ENCODE data around the gene C21orf91. TPM values are rescaled to one million over a fixed set of nuclear protein-coding genes. Genes with fewer than 3 reads are reported as not detected.

Gene C21orf91
- total RNA-seq, 1 donor from 2014 or later = 16.8 TPM

DNA sequence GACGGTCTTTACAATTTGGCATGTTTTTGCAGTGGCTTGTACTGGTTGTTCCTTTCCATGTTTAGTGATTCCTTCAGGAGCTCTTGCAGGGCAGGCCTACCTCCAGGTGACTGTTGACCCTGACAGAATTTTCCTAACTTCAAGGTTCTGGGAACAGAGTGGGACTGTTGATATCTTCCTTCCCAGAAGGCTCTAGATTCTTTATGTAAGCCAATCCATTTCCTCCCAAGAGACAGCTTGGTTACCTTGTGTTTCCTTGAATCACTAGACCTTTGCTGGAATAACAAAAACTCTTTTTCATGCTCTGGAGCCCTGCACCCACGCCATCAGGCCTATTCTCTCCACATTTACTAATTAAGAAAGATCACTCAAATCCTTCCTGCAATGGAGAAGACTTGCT, 67.0 kb downstream of the C21orf91 start:
- no peaks in the 10 kb centered on the region for H3K4me1 ChIP-seq
- intact Hi-C loops (cut with DNase I) = no loop called here
- H3K36me3 ChIP-seq = no peaks in the 10 kb centered on the region
- TF ChIP-seq, protein P1, sequence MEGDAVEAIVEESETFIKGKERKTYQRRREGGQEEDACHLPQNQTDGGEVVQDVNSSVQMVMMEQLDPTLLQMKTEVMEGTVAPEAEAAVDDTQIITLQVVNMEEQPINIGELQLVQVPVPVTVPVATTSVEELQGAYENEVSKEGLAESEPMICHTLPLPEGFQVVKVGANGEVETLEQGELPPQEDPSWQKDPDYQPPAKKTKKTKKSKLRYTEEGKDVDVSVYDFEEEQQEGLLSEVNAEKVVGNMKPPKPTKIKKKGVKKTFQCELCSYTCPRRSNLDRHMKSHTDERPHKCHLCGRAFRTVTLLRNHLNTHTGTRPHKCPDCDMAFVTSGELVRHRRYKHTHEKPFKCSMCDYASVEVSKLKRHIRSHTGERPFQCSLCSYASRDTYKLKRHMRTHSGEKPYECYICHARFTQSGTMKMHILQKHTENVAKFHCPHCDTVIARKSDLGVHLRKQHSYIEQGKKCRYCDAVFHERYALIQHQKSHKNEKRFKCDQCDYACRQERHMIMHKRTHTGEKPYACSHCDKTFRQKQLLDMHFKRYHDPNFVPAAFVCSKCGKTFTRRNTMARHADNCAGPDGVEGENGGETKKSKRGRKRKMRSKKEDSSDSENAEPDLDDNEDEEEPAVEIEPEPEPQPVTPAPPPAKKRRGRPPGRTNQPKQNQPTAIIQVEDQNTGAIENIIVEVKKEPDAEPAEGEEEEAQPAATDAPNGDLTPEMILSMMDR (IDR thresholded peaks at IDR 0.05) = no peak
- no peaks in the 10 kb centered on the region for H3K27me3 ChIP-seq
- H3K9me3 ChIP-seq = no peaks in the 10 kb centered on the region
- no peak for ATAC-seq
- no peak overlapping the region for H3K27ac ChIP-seq
- no peak overlapping the region for H3K4me3 ChIP-seq
- no peak for DNase-seq

DNA sequence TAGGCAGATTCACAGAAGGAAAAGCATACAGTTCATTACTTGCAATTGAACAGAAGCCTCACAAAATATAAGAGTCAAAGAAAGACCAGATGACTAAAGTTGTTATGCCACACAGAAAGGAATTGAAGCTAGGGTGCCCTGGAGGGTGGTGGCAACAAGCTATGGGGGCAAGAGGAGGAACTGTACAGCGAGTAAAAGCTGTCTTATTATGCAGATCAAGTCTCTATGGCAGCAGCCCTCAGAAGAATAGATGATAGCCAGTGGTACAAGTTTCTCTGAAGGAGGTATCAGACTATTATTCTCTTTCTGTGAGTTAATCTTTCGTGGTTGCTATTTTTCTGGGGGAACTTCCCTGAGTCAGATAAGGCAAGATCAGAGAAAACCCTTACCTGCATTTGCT, 72.2 kb downstream of the C21orf91 start:
- no peak overlapping the region for H3K27ac ChIP-seq
- no peaks in the 10 kb centered on the region for H3K9me3 ChIP-seq

DNA sequence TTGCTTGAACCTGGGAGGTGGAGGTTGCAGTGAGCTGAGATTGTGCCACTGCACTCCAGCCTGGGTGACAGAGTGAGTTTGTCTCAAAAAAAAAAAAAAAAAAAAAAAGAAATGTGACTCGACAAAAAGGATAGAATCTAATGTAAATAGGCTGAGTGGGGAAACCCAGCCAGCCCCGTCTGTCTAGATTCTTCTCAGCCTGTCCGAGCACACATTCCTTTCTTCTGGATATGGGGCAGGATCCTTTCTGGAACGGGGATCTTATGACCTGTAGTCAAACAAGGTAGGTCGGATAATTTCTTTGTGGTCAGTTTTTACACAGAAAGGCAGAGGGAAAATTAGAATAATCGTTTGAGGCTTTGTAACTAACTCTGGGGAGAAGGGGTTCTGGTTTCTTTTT, 74.1 kb downstream of the C21orf91 start:
- Histone ChIP-seq H3K27me3 (no peaks in the 10 kb centered on the region), H3K9me3 (no peaks in the 10 kb centered on the region), H3K4me3 (no peak overlapping the region), H3K27ac (no peak overlapping the region), H3K36me3 (no peaks in the 10 kb centered on the region), H3K4me1 (no peaks in the 10 kb centered on the region)
- DNase-seq (no peak), ATAC-seq (no peak)
- TF ChIP-seq, protein P1 (IDR thresholded peaks at IDR 0.05) = no peak
- intact Hi-C loops (cut with DNase I) = no loop called here

More for the DNA sequence above, 72.2 kb downstream of the C21orf91 start:
- no peak for ATAC-seq
- TF ChIP-seq, protein P1 (IDR thresholded peaks at IDR 0.05) = no peak
- H3K4me1 ChIP-seq = no peaks in the 10 kb centered on the region
- intact Hi-C loops (cut with DNase I) = no loop called here
- no peaks in the 10 kb centered on the region for H3K36me3 ChIP-seq
- H3K4me3 ChIP-seq = no peak overlapping the region
- H3K27me3 ChIP-seq = no peaks in the 10 kb centered on the region
- no peak for DNase-seq

DNA sequence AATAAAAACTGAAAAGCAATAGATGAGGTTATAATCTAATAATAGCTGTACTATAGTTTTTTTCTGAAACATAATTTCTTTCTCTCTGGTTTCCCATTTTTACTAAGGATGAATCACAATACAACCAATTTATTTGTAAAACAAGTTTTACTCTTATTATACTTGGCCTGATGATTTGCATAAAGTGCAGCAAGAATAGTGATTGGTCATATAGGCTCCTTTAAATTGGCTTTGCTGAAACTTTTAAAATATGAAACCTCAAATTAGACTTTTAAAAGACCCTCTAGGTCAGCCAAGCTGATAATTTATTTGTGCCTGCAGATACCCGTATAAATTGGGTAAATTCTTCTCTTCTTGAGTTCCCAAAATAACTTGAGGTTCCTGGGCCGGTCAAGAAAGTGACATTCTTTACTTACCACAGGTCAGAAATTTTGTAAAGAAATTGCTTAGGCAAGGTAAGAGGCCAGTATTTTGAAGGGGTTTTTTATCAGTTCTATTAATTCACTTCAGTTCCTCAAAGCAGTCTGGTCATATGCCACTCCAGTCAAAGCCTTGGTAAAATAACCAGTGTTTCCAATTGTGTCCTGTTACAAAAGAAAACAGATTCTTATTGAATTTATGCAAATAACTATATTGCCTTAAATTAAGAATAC, 76.1 kb downstream of the C21orf91 start:
- TF ChIP-seq, protein P1 (IDR thresholded peaks at IDR 0.05) = no peak
- H3K27ac ChIP-seq = no peak overlapping the region
- peaks cover 2% of the 10 kb centered on the region for H3K4me1 ChIP-seq
- H3K4me3 ChIP-seq = no peak overlapping the region
- no peaks in the 10 kb centered on the region for H3K36me3 ChIP-seq
- intact Hi-C loops (cut with DNase I) = no loop called here
- DNase-seq = no peak
- H3K27me3 ChIP-seq = no peaks in the 10 kb centered on the region
- no peak for ATAC-seq
- no peaks in the 10 kb centered on the region for H3K9me3 ChIP-seq

DNA sequence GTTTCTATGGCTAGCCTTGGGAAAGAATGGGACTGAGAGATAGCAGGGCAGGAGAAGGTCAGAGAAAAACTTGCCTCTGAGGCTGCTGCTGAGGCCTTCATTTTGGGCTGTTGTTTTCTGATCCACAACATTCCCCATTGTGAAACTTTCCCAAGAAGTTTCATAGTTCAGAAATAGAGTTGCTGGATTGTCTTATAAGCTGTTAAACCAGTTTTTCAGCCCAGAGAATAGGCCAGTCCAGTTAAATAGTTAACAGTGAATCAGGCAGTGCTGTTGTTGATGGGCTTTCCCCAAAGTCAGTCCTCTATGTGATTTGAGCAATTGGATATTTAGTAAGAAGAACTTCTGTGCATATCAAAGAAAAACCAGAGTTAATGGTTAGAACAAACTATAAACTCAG, 77.0 kb downstream of the C21orf91 start:
- H3K27ac ChIP-seq = no peak overlapping the region
- DNase-seq = no peak
- no peak overlapping the region for H3K4me3 ChIP-seq
- H3K27me3 ChIP-seq = no peaks in the 10 kb centered on the region
- ATAC-seq = no peak
- intact Hi-C loops (cut with DNase I) = no loop called here
- H3K9me3 ChIP-seq = no peaks in the 10 kb centered on the region
- no peaks in the 10 kb centered on the region for H3K36me3 ChIP-seq
- TF ChIP-seq, protein P1 (IDR thresholded peaks at IDR 0.05) = no peak
- peaks cover 5% of the 10 kb centered on the region for H3K4me1 ChIP-seq

Other genes with a start within 250 kb of the C21orf91 start
- gene BTG3, start 206.5 kb downstream of the C21orf91 start, total RNA-seq = 61.3 TPM

Measured in upper lobe of right lung (tissue), 1 donor.